ENCODE measurements around the gene MB21D2. TPM values are rescaled to one million over a fixed set of nuclear protein-coding genes. Genes with fewer than 3 reads are reported as not detected.

MB21D2 gene
- total RNA-seq, 6 donors from 2014 or later: 4.6 to 8.0 (median 5.3) TPM

GRCh38 chr3:192940129-192940528, 22.5 kb upstream of the MB21D2 start:
- 75 to 78% methylated on average over 4 of the region's 4 CpGs for WGBS, 2 donors
- no peak overlapping the region for H3K4me3 ChIP-seq
- DNase-seq (no peak), ATAC-seq (ENCODE audit: low FRiP score in 2 of 2) (no peak)
- H3K36me3 ChIP-seq: no peaks in the 10 kb centered on the region
- no peaks in the 10 kb centered on the region for H3K27me3 ChIP-seq
- no peaks in the 10 kb centered on the region for H3K4me1 ChIP-seq
- no peaks in the 10 kb centered on the region for H3K9me3 ChIP-seq
- no peak overlapping the region for H3K27ac ChIP-seq
- TF ChIP-seq CTCF (IDR thresholded peaks at IDR 0.05) (no peak), POLR2A (IDR thresholded peaks at IDR 0.05) (no peak), EP300 (IDR thresholded peaks at IDR 0.05) (no peak), POLR2AphosphoS5 (IDR thresholded peaks at IDR 0.05) (no peak)

- WGBS, 2 donors: 95 to 100% methylated on average over 1 of the region's 1 CpG
- no peak for TF ChIP-seq EP300 (IDR thresholded peaks at IDR 0.05)
- no peak for TF ChIP-seq CTCF (IDR thresholded peaks at IDR 0.05)
- no peak for TF ChIP-seq POLR2AphosphoS5 (IDR thresholded peaks at IDR 0.05)
- no peak for TF ChIP-seq POLR2A (IDR thresholded peaks at IDR 0.05)
- DNase-seq: no peak
Measured at GRCh38 chr3:192935441-192935840, 17.8 kb upstream of the MB21D2 start.

GRCh38 chr3:192933779-192934460, 16.3 kb upstream of the MB21D2 start:
- no peaks in the 10 kb centered on the region for H3K36me3 ChIP-seq
- H3K4me3 ChIP-seq: no peak overlapping the region
- 80 to 86% methylated on average over 4 of the region's 4 CpGs for WGBS, 2 donors
- H3K9me3 ChIP-seq: no peaks in the 10 kb centered on the region
- ATAC-seq (ENCODE audit: low FRiP score in 2 of 2) (no peak), DNase-seq (no peak)
- H3K4me1 ChIP-seq: peaks cover 0 to 2% (median 0%) of the 10 kb centered on the region in 4 donors
- H3K27me3 ChIP-seq: no peaks in the 10 kb centered on the region
- no peak for TF ChIP-seq POLR2AphosphoS5 (IDR thresholded peaks at IDR 0.05)
- no peak for TF ChIP-seq POLR2A (IDR thresholded peaks at IDR 0.05)
- TF ChIP-seq CTCF (IDR thresholded peaks at IDR 0.05): no peak
- no peak for TF ChIP-seq EP300 (IDR thresholded peaks at IDR 0.05)
- H3K27ac ChIP-seq: no peak overlapping the region

More at GRCh38 chr3:192935441-192935840, 17.8 kb upstream of the MB21D2 start:
- ATAC-seq (ENCODE audit: low FRiP score in 2 of 2): no peak
- H3K36me3 ChIP-seq: no peaks in the 10 kb centered on the region
- no peak overlapping the region for H3K27ac ChIP-seq
- H3K4me3 ChIP-seq: no peak overlapping the region
- H3K4me1 ChIP-seq: no peaks in the 10 kb centered on the region
- H3K27me3 ChIP-seq: no peaks in the 10 kb centered on the region
- no peaks in the 10 kb centered on the region for H3K9me3 ChIP-seq

GRCh38 chr3:192933259-192933658, 15.6 kb upstream of the MB21D2 start:
- no peak for DNase-seq
- no peaks in the 10 kb centered on the region for H3K27me3 ChIP-seq
- H3K4me1 ChIP-seq: peaks cover 0 to 6% (median 0%) of the 10 kb centered on the region in 4 donors
- H3K9me3 ChIP-seq: no peaks in the 10 kb centered on the region
- H3K4me3 ChIP-seq: no peak overlapping the region
- H3K27ac ChIP-seq: no peak overlapping the region
- TF ChIP-seq EP300 (IDR thresholded peaks at IDR 0.05) (no peak), POLR2AphosphoS5 (IDR thresholded peaks at IDR 0.05) (no peak), POLR2A (IDR thresholded peaks at IDR 0.05) (no peak), CTCF (IDR thresholded peaks at IDR 0.05) (no peak)
- no peak for ATAC-seq (ENCODE audit: low FRiP score in 2 of 2)
- H3K36me3 ChIP-seq: no peaks in the 10 kb centered on the region
- WGBS, 2 donors: 95 to 97% methylated on average over 9 of the region's 9 CpGs

- 89 to 100% methylated on average over 3 of the region's 3 CpGs for WGBS, 2 donors
- H3K9me3 ChIP-seq: no peaks in the 10 kb centered on the region
- no peaks in the 10 kb centered on the region for H3K27me3 ChIP-seq
- no peaks in the 10 kb centered on the region for H3K36me3 ChIP-seq
- no peak overlapping the region for H3K27ac ChIP-seq
- H3K4me1 ChIP-seq: peaks cover 0 to 6% (median 0%) of the 10 kb centered on the region in 4 donors
- DNase-seq (no peak), ATAC-seq (ENCODE audit: low FRiP score in 2 of 2) (no peak)
- TF ChIP-seq CTCF (IDR thresholded peaks at IDR 0.05): no peak
- no peak overlapping the region for H3K4me3 ChIP-seq
Measured at GRCh38 chr3:192931825-192932224, 14.2 kb upstream of the MB21D2 start.

Data from upper lobe of left lung (tissue), 6 donors.